RCC 7860 (cell line): ENCODE data around the gene CACNA2D4.

Experiments
- DNase-seq: peaks from one replicate; pipeline ENCODE4 v3.0.0-alpha.2; 2015; ENCODE audit warnings: low spot score
- FAIRE-seq: peaks from 2 replicates; lab custom pipeline; 2012; peaks lifted over from hg19 to GRCh38; lab: Jason Lieb, UNC

The CACNA2D4 gene

GRCh38 chr12:1935242-1935641 is 16.8 kb upstream of the CACNA2D4 start:
- no peak for FAIRE-seq
- DNase-seq, result no peak

- FAIRE-seq, result no peak
- no peak for DNase-seq
Observed at GRCh38 chr12:1934831-1935230, 16.4 kb upstream of the CACNA2D4 start.

GRCh38 chr12:1934068-1934467 is 15.6 kb upstream of the CACNA2D4 start:
- FAIRE-seq (no peak), DNase-seq (no peak)

DNA sequence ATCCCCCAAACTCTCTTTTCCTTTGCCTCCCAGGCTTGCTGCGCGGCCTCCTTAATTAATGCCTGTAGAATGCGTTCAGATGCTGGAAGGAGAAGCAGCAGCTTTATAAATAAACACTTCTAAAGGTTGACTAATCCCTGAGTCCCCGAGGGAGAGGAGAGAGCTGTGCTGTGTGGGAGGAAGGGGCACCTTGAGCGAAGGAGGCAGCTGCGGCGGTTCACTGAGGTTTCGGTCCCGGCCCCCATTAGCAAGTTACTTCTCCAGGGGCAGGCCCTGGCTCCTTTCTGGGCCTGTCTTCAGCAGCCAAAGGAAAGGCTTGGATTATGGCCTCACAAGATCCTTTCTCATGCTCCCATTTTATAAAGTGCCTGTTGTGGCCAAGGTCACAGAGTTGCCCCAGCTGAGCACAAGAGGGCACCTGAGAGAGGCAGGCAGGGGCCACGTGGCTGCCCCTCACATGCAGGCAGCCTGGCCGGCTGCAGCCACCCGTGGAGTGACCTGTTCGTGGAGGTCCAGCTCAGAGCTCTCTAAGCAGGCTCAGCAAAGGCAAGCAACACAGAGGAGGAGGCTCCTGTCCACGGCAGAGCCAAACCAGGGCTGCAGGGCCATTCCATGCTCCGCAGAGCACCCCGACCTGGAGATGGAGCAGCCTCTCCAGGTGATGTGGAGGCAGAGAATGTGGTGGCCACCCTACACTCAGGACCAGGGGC is 15.0 kb upstream of the CACNA2D4 start:
- DNase-seq (no peak), FAIRE-seq (no peak)

GRCh38 chr12:1932264-1932777 is 13.9 kb upstream of the CACNA2D4 start:
- FAIRE-seq (no peak), DNase-seq (no peak)

DNA sequence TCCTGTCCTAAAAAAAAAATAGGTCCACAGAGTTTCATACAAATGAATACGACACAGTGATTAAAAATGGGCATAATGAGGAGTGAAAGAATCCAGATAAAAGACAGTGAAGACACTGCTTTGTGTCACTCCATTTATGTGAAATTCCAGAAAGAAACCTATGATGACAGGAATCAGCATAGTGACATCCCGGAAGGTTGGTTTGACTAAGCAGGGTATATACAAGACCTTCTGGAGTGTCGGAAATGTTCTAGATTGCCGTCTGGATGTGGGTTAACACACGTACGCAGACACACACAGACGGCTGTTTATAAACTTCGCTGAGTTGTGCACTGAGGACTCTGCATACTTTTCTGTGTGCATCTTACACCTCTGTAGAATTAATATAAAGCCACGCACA is 13.2 kb upstream of the CACNA2D4 start:
- FAIRE-seq (no peak), DNase-seq (no peak)

DNA sequence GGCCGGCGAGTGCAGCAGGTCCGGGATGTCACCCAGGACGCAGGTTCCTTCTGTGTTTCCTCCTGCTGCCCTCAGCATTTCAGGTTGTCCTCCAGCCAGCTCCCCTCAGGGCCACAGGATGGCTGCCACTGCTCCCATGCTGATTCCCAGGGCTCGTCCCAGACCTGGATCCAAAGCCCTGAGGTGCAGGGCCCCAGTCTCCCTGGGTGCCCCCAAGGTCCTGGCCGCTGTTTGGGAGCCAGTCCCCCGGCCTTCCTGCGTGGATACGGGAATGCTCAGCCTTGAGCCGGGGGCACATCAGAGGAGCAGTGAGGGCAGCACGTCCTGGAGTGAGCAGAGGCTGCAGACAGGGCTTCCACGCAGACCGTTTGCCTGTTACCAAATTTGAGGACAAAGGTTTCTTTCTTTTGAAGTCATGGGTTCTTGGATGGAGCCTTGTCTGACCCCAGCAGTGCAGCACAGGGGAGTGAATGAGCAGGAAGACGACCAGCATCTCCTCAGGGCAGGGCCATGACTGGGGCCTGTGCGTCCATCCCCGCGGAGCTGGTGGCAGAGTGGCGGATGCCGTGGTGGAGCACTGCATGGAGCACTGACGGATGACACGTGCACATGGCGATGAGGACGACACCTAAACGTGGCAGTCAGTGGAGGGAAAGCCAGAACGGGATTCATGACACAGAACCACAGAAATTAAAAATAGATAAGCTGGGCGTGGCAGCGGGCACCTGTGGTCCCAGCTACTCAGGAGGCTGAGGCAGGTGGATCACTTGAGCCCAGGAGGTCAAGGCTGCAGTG is 12.5 kb upstream of the CACNA2D4 start:
- DNase-seq (no peak), FAIRE-seq (no peak)

DNA sequence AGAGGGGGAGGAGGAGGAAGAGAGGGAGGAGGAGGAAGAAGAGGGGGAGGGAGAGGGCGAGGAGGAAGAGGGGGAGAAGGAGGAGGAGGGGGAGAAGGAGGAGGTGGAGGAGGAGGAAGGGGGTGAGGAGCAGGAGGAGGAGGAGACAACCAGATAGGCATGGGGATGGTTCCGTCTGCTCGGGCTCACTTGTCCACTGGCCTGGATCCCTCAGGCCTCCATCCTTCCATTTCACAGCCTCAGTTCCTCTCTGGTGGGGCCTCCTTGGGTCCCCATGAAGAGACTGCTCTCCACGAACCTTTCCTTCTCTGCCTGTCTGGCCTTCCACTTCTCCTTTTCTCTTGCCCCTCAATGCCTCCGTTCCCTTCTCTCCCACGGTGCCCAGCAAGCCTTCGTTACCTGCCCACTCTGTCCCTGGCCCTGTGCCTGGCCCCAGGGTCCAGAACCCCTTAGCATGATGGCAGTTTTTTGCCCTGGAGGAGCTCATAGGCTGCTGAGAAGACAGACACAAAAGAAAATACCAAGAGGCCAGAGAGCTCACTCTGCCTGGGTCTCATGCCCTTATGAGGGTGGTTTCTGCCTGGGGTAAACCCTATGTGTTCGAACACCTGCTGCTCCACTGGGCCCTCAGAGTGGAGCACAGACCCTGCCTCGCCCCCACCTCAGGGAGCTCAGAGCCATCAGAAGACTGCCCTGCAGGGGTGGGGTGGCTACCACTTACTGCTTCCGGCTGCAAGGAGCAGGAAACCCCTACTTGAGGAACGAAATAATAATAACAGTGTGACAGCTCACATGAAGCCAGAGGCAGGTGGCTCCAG is 11.7 kb upstream of the CACNA2D4 start:
- FAIRE-seq (no peak), DNase-seq (no peak)

GRCh38 chr12:1929241-1929984 is 11.0 kb upstream of the CACNA2D4 start:
- FAIRE-seq (no peak), DNase-seq (no peak)

GRCh38 chr12:1928439-1929121 is 10.1 kb upstream of the CACNA2D4 start:
- FAIRE-seq (no peak), DNase-seq (no peak)

- FAIRE-seq (no peak), DNase-seq (no peak)
Observed at GRCh38 chr12:1927751-1928351, 9.4 kb upstream of the CACNA2D4 start.

DNA sequence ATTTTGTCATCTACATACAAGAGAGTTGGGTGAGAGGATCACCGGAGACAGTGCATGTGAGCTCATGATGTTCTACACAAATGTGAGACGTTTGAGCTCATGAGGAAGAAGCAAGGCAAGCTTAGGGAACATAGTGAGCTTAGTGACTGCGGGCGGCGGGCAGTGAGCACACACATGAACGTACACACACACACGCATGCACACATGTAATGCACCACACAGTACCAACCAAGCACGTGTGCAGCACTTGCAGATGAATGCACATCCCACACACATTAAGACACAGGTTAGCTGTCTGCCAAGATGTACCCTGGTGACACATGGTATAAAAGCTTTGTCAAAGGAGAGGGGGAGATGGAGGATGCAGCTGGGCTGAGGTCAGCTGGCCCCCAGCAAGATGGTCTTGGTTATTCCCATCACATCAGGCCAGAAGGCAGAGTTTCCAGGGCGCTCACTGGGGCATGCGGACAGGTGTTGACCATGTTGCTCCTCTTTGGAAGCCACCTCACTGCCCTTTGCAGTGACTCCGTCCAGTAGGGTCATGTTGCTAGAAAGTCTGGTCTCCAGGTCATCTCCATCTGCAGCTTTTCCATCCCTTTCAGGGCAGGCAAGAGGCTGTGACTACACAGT is 8.7 kb upstream of the CACNA2D4 start:
- DNase-seq (no peak), FAIRE-seq (no peak)

GRCh38 chr12:1926251-1926657 is 7.8 kb upstream of the CACNA2D4 start:
- no peak for FAIRE-seq
- DNase-seq, result no peak

GRCh38 chr12:1925684-1926006 is 7.2 kb upstream of the CACNA2D4 start:
- FAIRE-seq, result no peak
- DNase-seq, result no peak

GRCh38 chr12:1924996-1925683 is 6.7 kb upstream of the CACNA2D4 start:
- FAIRE-seq (no peak), DNase-seq (no peak)

GRCh38 chr12:1922985-1923384 is 4.5 kb upstream of the CACNA2D4 start:
- FAIRE-seq, result no peak

GRCh38 chr12:1922075-1922709 is 3.7 kb upstream of the CACNA2D4 start:
- no peak for FAIRE-seq
- no peak for DNase-seq

More at GRCh38 chr12:1922985-1923384, 4.5 kb upstream of the CACNA2D4 start:
- no peak for DNase-seq

DNA sequence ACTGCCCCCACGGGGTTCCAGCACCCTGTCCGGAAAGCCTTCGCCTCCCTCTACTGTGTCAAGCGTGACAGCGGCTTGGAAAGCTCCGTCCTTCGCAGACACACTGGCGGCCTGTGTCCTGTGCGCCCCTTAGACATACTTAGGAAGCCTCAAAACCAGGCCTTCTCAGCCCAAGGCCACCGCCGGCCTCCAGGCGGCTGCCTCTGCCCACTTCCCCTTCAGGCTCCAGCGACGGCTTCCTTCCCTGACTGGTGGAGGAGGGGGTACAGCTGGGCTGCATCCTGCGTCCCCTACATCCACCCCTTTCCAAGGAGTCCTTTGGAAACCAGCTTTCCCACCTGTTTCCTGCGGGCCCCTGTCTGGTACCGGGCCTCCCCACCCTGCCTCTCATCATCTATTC is 2.5 kb upstream of the CACNA2D4 start:
- FAIRE-seq (no peak), DNase-seq (no peak)
